ENCODE results near the gene SH3BGRL2.
"Not testable (repeated sequence)": the region's sequence is repeated elsewhere in the genome, so short reads cannot be mapped to it uniquely, and the experiment has no call there.

Gene SH3BGRL2

GRCh38 chr6:79704200-79704599 is 73.1 kb downstream of the SH3BGRL2 start:
- DNase-seq = no peak

DNA sequence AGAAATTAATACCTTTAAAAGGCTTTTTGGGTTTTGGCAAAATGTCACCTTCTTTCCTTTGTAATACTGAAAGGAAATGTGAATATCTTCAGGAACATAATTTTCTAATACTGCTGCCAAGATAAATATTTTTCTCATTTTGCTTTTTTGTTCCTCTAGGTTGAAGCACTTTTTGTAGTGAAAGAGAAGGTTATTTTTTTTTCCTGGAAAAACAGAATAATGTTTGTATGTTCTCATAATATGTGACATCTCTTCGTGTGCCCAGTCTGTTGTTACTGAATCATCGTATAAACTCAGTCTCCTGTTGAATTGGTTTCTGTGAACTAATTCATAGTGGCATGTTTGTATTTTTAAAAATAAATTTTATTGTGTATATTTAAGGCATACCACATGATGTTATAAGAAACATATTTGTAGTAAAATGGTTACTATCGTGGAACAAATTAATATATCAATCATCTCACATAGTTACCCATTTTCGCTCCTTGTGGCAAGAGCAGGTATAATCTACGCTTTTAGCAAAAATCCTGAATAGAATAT is 74.4 kb downstream of the SH3BGRL2 start:
- no peak for DNase-seq

DNA sequence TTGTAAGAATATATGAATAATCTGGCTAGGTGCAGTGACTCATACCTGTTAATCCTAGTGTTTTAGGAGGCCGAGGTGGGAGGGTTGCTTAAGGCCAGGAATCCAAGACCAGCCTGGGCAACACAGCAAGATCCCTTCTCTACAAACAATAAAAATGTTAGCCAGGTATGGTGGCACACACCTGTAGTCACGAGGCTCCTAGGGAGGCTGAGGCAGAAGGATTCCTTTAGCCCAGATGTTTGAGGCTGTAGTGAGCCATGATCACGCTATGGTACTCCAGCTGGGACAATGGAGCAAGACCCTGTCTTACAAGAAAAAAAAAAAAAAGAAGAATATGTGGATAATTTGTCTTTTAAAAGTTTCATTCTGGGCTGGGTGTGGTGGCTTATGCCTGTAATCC is 75.4 kb downstream of the SH3BGRL2 start:
- no peak for DNase-seq

DNA sequence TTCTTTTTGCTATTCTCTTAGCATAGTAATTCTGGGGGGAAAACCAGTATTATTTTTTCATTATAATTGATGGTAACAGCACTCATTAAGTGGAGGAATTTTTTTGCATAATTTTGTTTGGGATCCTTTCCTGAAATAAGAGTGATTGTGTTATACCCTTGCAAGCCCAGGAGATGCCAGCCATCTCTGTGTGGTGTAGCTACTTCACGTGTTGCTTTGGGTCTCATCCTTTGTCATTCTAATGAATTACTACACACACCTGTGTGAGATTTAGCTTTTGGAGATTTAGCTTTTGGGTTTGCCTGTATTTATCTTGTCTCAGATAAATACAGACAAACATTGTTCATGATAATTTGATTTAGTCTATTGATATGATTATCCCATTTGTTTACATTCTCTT is 76.5 kb downstream of the SH3BGRL2 start:
- DNase-seq = no peak

DNA sequence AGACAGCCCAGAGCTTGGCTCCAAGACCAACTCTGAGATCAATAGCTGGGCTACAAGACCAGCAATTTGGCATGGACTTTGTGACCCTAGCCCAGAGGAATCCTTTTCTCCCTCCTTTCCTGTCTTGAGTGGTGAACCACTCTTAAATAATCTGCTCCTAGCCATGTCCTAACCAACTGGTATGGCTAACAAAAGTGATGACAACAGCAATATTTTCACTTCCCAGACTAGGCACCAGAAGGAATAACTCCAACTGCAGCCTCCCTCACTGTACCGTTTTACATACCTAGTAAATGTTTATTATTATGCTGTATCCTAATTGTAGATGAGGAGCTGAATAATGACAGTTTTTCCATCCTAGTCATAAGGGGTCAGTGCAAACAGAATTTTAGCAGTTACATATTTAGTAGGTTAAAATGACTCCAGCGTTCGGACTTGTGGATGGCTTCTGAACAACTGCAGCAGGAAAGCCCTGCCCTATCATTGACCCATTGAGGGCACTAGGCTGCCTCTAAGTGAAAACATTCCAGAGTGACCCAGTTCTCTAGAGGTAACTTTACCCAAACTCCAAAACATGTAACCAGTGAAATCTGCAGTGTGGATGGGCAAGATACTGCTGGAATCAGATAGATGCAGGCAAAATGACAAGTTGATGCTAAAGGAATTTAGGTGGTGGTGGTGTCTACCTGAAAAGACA is 77.1 kb downstream of the SH3BGRL2 start:
- no peak for DNase-seq

- no peak for DNase-seq
Observed at GRCh38 chr6:79710127-79710526, 79.0 kb downstream of the SH3BGRL2 start.

- no peak for DNase-seq
Observed at GRCh38 chr6:79711167-79711566, 80.0 kb downstream of the SH3BGRL2 start.

- no peak for DNase-seq
Observed at GRCh38 chr6:79712144-79712543, 81.0 kb downstream of the SH3BGRL2 start.

- DNase-seq = no peak
Observed at GRCh38 chr6:79712616-79713135, 81.5 kb downstream of the SH3BGRL2 start.

DNA sequence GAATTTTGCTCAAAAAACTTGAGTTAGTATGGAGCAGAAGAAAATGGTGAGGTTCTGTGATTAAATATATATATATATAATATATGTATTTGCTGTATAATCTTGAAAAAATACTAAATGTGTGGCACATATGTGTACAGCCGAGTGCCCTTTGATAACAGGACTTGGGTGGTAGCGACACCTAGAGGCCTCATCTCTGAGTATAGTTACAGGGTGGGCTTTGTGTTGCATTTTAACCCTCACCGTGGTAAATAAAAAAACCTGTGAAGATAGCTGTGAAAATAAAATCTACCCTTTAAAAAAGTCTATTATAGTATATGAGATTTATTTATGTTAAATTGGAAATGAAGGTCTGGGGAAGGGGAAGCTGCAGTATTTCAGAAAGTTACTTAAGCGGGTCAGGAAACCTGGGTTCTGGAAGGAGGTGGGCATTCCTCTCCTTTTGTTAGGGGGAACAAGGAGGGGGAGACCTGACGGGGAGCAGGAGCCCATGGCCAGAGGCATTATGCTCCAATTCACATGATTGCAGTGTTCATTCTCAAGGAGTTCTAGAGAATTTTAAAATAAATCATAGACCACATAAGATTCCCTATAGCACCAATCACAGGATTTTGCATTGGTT is 82.7 kb downstream of the SH3BGRL2 start:
- DNase-seq = peak; percentile 47

DNA sequence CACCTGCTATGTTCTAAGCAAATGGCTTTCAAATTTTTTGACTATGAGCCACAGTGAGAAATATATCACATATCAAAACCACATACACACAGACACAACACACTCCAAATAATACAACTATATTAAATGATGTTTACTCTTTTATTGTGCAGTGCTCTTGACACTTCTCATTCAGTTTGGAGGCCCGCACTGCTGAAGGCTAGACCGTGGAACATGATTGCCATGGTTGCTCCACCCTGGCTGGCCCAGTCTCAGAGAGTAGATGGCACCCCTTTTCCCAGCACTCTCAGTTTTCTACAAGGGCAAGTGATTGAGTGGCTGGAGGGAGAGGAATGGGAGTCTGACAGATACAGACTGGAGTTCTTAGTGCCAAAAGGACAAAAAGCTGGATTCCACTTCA is 86.9 kb downstream of the SH3BGRL2 start:
- DNase-seq = no peak

- DNase-seq = no peak
Observed at GRCh38 chr6:79718509-79719247, 87.5 kb downstream of the SH3BGRL2 start.

DNA sequence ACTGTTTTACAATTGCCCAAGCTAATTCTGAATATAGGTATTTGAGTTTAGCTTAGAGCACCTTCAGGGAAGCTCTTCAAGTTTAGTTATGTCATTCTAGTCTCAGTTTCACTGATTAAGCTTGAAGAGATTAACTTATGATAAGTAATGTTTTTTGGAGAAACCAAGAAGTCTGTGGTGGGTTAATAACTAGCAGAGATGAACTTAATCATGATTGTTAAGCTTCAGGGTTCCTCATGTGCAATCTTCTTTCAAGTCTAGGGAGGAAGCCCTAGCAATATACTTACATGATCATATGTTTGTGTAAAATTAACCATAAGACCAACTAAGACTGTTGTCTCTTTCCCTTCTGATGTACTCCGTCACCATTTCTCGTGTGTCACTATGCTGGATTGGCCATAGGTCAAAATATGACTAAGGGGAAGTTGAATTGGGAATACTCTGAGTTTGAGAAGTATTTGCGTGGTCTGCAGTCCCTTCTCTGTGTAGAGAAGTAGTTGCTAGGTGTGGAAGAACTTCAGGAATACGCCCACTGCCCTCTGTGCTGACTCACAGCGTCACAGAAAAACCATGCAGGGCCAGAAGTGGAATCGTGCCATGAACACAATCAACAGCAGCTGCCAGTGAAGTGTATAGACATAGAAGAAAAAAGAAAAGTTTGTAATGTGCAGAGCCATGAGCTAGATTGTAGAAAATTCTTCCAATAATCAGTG is 88.3 kb downstream of the SH3BGRL2 start:
- DNase-seq = no peak

DNA sequence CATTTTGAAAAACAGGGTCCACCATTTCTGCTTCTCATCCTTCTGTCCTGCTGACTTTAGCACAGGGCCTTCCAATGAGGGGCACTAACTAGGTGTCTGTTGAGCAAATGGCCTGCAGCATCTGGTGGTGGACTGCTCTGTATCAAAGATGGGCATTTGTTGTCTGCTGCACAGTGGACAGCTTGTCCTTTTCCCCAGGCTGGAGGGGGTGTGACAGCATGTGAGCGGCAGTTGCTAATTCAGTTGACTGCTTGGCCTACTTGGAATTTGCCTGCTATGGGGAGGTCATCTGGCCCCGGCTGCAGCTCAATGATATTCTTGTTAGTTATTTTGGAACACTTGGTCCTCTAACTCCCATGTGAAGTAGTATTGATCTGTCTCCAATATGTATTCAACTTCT is 93.7 kb downstream of the SH3BGRL2 start:
- no peak for DNase-seq

DNA sequence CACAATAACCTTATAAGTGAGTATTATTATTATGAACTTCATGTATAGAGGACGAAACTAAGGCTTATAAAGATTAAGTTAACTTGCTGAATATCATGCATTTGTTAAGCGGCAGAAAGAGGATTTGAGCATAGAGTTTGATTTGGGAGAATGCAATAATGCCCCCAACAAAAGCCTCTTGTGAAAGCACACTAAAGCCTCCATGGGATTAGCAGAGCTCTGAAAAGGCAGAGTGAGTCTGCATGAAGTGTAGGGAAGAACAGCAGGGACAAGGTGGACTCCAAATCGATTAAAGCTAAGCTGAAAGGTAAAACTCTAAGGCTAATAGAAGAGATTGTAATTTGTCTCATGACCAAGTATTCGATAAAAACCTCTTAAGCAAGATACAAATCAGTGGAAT is 100.3 kb downstream of the SH3BGRL2 start:
- DNase-seq = no peak

DNA sequence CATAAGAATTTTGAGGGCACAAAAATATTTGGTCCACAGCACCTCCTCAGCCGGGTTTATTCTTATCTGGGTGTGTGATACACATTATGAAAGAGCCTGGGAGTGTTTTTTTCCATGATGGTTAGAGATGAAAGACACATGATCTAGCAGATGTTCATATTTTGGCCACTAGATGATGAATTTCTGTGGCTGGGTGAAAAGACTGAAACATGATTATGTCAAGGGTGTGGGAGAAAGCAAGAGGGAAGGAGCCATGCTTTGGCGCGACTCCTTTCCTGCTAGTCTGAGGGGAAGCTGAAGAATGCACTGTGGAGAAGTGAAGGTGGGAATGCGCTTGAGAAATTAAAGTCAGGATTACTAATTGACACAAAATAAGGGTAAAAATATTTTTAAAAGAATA is 102.3 kb downstream of the SH3BGRL2 start:
- no peak for DNase-seq

DNA sequence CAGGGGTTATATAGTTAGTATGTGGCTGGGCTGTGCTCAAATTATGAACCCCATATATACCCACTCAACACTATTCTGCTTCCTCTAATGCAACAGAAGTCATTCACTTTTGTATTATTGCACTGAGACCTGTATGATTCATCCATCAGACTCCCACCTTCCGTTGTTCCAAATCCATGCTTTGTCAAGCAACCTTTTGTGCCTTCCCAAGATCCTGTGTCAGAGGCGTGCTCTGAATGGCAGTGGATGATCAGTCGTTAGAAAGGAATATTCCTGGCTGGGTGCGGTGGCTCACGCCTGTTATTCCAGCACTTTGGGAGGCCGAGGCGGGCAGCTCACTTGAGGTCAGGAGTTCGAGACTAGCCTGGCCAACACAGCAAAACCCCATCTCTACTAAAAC is 103.2 kb downstream of the SH3BGRL2 start:
- no peak for DNase-seq

- no peak for DNase-seq
Observed at GRCh38 chr6:79735183-79735582, 104.1 kb downstream of the SH3BGRL2 start.

DNA sequence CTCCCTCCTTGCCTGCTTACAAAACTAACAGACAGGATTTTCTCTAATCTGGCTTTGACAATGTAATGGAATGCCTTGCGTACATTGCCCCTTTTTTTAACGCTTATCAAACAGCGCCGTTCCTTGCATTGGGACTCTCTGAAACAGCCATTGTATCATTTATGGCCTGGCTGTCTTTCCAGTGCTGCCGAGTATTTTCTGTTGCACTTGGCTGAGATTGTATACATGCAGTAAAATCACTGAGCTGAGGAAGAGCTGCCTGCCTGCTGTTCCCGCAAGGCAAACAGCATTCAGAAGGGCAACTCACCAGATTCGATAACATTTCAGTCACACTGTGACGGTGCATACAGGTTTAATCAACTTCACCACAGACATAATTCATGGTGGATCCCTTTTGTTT is 106.0 kb downstream of the SH3BGRL2 start:
- DNase-seq = peak; percentile 37

- DNase-seq = no peak
Observed at GRCh38 chr6:79742030-79742429, 110.9 kb downstream of the SH3BGRL2 start.

DNA sequence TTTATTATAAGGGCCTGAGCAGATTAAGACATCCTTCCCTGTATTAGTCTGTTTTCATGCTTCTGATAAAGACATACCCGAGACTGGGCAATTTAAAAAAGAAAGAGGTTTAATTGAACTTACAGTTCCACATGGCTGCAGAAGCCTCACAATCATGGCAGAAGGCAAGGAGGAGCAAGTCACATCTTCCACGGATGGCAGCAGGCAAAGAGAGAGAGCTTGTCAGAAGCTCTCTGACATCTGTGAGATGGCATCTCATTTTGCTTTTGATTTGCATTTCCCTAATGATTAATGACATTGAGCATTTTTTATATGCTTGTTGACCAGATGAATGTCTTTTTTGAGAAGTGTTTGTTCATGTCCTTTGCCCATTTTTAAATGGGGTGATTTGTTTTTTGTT is 114.2 kb downstream of the SH3BGRL2 start:
- DNase-seq = not testable (repeated sequence)

GRCh38 chr6:79746325-79746724 is 115.2 kb downstream of the SH3BGRL2 start:
- DNase-seq = not testable (repeated sequence)

DNA sequence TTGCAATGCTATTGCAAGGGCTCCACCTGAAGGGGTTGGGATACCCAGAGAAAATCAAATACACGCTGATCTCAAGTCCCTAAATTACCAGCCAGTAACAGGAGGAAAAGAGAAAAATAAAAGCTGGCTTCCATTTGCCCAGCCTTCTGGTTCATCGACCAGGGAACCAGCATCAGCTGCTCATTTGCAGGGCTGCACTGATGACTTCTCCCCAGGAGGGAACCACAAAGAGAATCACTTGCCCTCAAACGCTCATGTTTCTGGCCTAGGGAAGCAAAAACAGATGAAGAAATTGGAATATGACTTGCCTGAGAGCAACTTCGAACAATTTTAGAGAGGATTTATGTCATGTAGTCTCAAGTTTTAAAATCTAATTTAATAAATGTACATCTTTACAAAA is 119.7 kb downstream of the SH3BGRL2 start:
- DNase-seq = no peak

All from left hindlimb (tissue), 1 donor.